Nephron progenitor cell (in vitro differentiated cells): ENCODE data around the gene SPARC.

Experiments used
- DNase-seq: peaks from one replicate; pipeline ENCODE4 v3.0.0; 2021
- H3K27ac Mint-ChIP-seq: 2 replicates; pipeline ENCODE4 v1.8.0; 2021; ENCODE audit warnings: mild to moderate bottlenecking, moderate library complexity, mixed read lengths
- H3K27me3 Mint-ChIP-seq: 2 replicates; pipeline ENCODE4 v1.8.0; 2021; ENCODE audit warnings: mild to moderate bottlenecking, low read depth, mixed read lengths; ENCODE audit not compliant: poor library complexity
- H3K36me3 Mint-ChIP-seq: 2 replicates; pipeline ENCODE4 v1.8.0; 2021; ENCODE audit warnings: low read depth, mixed read lengths
- H3K4me1 Mint-ChIP-seq: 2 replicates; pipeline ENCODE4 v1.8.0; 2021; ENCODE audit warnings: mixed read lengths
- H3K4me3 Mint-ChIP-seq: 2 replicates; pipeline ENCODE4 v1.8.0; 2021; ENCODE audit warnings: mild to moderate bottlenecking, moderate library complexity, mixed read lengths
- H3K9me3 Mint-ChIP-seq: 2 replicates; pipeline ENCODE4 v1.8.0; 2021; ENCODE audit warnings: mild to moderate bottlenecking, moderate library complexity, mixed read lengths
- CTCF ChIP-seq: fragments of 200-600 bp; sonication (generic); IDR thresholded peaks from 2 replicates; pipeline ENCODE4 v1.5.0; 2021; ENCODE audit warnings: antibody characterized with exemption

SPARC gene

DNA sequence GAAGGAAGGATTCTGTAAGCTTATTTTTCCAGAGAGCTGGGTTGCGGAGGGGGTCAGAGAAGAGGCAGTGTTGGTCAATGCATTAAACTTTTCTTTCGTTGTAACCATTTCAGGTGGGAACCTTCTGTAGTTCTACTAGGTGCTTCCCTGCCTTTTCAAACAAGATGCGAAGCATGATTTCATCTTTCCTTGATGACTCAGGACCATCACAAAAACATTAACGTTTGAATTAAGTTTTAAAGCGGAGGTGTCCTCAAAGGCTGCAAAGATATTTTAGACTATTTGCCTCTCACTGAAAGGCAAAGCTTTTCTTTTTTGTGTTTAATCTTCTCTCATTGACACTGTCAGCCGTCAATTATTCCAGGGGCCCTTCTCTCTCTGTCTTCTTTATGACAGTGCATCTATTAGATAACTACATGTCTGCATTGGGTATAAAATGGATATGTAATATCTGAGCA is 69.3 kb downstream of the SPARC start:
- Mint-ChIP-seq H3K9me3 (no peaks in the 10 kb centered on the region), H3K4me1 (peaks cover 34% of the 10 kb centered on the region), H3K27me3 (peaks cover 12% of the 10 kb centered on the region), H3K4me3 (no peak overlapping the region), H3K36me3 (no peaks in the 10 kb centered on the region), H3K27ac (no peak overlapping the region)
- TF ChIP-seq CTCF = no peak
- no peak for DNase-seq

DNA sequence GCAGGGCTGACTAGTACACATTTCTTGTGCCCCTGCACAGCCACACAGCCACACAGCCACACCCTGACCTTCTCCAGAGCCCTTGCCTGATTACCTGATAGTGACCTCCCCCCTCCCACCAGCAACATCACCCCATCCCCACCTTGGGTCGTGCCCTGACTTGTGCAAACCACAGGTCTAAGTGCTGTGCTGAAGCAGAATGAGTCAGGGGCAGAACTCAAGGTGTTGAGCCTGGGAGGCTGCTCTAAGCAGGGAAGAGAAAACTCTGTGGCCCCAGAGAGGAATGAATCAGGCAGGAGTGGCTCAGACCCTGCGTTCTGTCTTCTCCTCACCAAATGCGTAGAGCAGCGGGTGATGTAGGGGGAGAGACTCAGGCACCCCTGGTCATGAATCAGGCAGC is 71.3 kb downstream of the SPARC start:
- no peak overlapping the region for H3K27ac Mint-ChIP-seq
- H3K4me1 Mint-ChIP-seq = peaks cover 19% of the 10 kb centered on the region
- TF ChIP-seq CTCF = no peak
- no peaks in the 10 kb centered on the region for H3K9me3 Mint-ChIP-seq
- H3K4me3 Mint-ChIP-seq = no peak overlapping the region
- H3K27me3 Mint-ChIP-seq = peaks cover 10% of the 10 kb centered on the region
- H3K36me3 Mint-ChIP-seq = no peaks in the 10 kb centered on the region
- DNase-seq = no peak

- no peak for TF ChIP-seq CTCF
- Mint-ChIP-seq H3K27me3 (peaks cover 10% of the 10 kb centered on the region), H3K27ac (no peak overlapping the region), H3K4me1 (peaks cover 10% of the 10 kb centered on the region), H3K4me3 (no peak overlapping the region), H3K9me3 (no peaks in the 10 kb centered on the region), H3K36me3 (no peaks in the 10 kb centered on the region)
- no peak for DNase-seq
These were observed 72.2 kb downstream of the SPARC start for GRCh38 chr5:151614565-151614964.

GRCh38 chr5:151612689-151613427 is 73.9 kb downstream of the SPARC start:
- DNase-seq = no peak

DNA sequence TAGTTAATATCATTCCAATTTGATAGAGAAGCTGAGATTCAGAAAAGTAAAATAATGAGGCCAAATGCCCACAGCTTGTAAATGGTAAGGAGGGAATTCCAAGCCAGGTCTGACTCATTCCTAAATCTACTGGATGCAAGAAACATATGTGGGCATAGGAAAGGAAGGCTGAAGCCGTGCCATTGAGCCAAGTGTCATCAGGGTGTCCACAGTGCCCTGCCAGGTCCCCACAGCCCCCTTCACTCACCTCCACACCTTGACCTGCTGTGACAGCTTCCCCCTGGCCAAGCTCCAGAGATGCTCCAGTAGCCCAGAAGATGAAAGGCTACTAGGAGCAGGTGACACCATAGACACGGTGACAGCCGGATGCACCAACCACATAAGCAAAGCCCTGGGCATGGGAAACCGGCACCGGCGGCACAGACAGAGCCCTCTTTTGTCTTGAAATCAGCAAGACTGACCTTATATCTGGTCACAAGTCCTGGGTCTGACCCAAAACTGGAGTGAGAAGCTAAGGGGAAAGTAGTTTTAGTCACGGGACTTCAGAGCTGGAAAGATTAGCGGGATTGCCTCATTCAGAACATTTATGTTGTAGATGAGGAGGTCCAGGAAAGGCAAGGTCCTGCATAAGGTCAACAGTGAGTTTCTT is 75.5 kb downstream of the SPARC start:
- Mint-ChIP-seq H3K4me1 (peaks cover 6% of the 10 kb centered on the region), H3K27me3 (peaks cover 4% of the 10 kb centered on the region), H3K27ac (no peak overlapping the region), H3K9me3 (no peaks in the 10 kb centered on the region), H3K36me3 (no peaks in the 10 kb centered on the region), H3K4me3 (no peak overlapping the region)
- no peak for DNase-seq
- no peak for TF ChIP-seq CTCF

More at GRCh38 chr5:151612689-151613427, 73.9 kb downstream of the SPARC start:
- Mint-ChIP-seq H3K36me3 (no peaks in the 10 kb centered on the region), H3K9me3 (no peaks in the 10 kb centered on the region), H3K4me3 (no peak overlapping the region), H3K27me3 (peaks cover 10% of the 10 kb centered on the region), H3K27ac (no peak overlapping the region), H3K4me1 (peaks cover 6% of the 10 kb centered on the region)
- TF ChIP-seq CTCF = no peak
